H1 (cell line): ENCODE data around the gene TNFRSF8. TPM values are rescaled to one million over a fixed set of nuclear protein-coding genes. Genes with fewer than 3 reads are reported as not detected.

ENCODE experiments used
- CTCF ChIA-PET: fragments of 300-600 bp; sonication (Branson Sonifier 250); formaldehyde crosslinking; loops from one replicate; lab custom pipeline; 2021; ENCODE audit not compliant: partially characterized antibody; lab: Charles Lee
- POLR2A ChIA-PET: fragments of 300-600 bp; sonication (Branson Sonifier 250); formaldehyde crosslinking; loops from one replicate; lab custom pipeline; 2021; ENCODE audit warnings: inconsistent platforms; ENCODE audit not compliant: partially characterized antibody; lab: Charles Lee
- DNase-seq, 2 experiments: peaks; one replicate each; pipeline versions ENCODE4 v3.0.0 to v3.0.0-alpha.2; 2010 to 2022; ENCODE audit warnings: low spot score in 2 of 2, low read depth in 1 of 2, mixed read lengths in 1 of 2
- FAIRE-seq: peaks from 2 replicates; lab custom pipeline; 2011; peaks lifted over from hg19 to GRCh38; lab: Jason Lieb, UNC
- H2AFZ ChIP-seq: 2 replicates; pipeline ENCODE4 v1.8.1; 2012; ENCODE audit warnings: low read length, inconsistent platforms
- H2AK5ac ChIP-seq: 2 replicates; pipeline ENCODE4 v1.6.1; 2013; ENCODE audit warnings: low read depth, low read length
- H2BK120ac ChIP-seq: replicated peaks from 2 replicates; pipeline ENCODE3; 2013; ENCODE audit warnings: low read depth, low read length, inconsistent platforms
- H2BK12ac ChIP-seq: 2 replicates; pipeline ENCODE4 v1.6.1; 2013; ENCODE audit warnings: low read depth, low read length
- H2BK15ac ChIP-seq: 2 replicates; pipeline ENCODE4 v1.6.1; 2013; ENCODE audit warnings: low read length
- H2BK20ac ChIP-seq: 2 replicates; pipeline ENCODE4 v1.6.1; 2013; ENCODE audit warnings: low read length
- H2BK5ac ChIP-seq: 2 replicates; pipeline ENCODE4 v1.6.1; 2013; ENCODE audit warnings: low read depth, low read length
- H3K14ac ChIP-seq: 2 replicates; pipeline ENCODE4 v1.6.1; 2013; ENCODE audit warnings: inconsistent platforms; ENCODE audit not compliant: insufficient read length
- H3K18ac ChIP-seq: 2 replicates; pipeline ENCODE4 v1.6.1; 2013; ENCODE audit warnings: low read length; ENCODE audit errors: extremely low read depth
- H3K23ac ChIP-seq: 2 replicates; pipeline ENCODE4 v1.6.1; 2013; ENCODE audit warnings: inconsistent platforms; ENCODE audit not compliant: insufficient read length
- H3K23me2 ChIP-seq: 2 replicates; pipeline ENCODE4 v1.6.1; 2013; ENCODE audit warnings: low read depth, low read length
- H3K27ac ChIP-seq: 2 replicates; pipeline ENCODE4 v1.6.1; 2011; ENCODE audit warnings: low read depth, low read length, inconsistent platforms
- H3K27me3 ChIP-seq, 4 experiments: replicated peaks in 1 of 4; 1 replicate in 1 of 4; 2 replicates in 3 of 4; pipeline versions ENCODE4 v1.6.1 to v1.8.1; 2011 to 2013; ENCODE audit warnings: low read length in 3 of 4, mild to moderate bottlenecking in 3 of 4, inconsistent platforms in 2 of 4, mixed read lengths in 2 of 4, moderate library complexity in 1 of 4; ENCODE audit not compliant: control insufficient read depth in 3 of 4, insufficient read depth in 3 of 4; ENCODE audit errors: extremely low read depth in 1 of 4
- H3K36me3 ChIP-seq, 4 experiments: 2 replicates each; pipeline versions ENCODE4 v1.6.1 to v1.8.1; 2011 to 2013; ENCODE audit warnings: mild to moderate bottlenecking in 4 of 4, low read length in 3 of 4, moderate library complexity in 2 of 4, control low read depth in 1 of 4, inconsistent platforms in 1 of 4; ENCODE audit not compliant: insufficient read depth in 4 of 4, control insufficient read depth in 2 of 4
- H3K4ac ChIP-seq: replicated peaks from 2 replicates; pipeline ENCODE3; 2013; ENCODE audit warnings: low read length, low read depth, mixed read lengths, inconsistent platforms; ENCODE audit not compliant: insufficient read length
- H3K4me1 ChIP-seq, 4 experiments: replicated peaks in 1 of 4; 1 replicate in 1 of 4; 2 replicates in 3 of 4; pipeline versions ENCODE4 v1.6.1 to v1.8.1; 2011 to 2013; ENCODE audit warnings: low read length in 3 of 4, inconsistent platforms in 2 of 4, mixed read lengths in 1 of 4; ENCODE audit not compliant: insufficient read depth in 4 of 4, control insufficient read depth in 3 of 4
- H3K4me2 ChIP-seq, 2 experiments: 2 replicates each; pipeline versions ENCODE4 v1.6.1 to v1.8.1; 2011 to 2013; ENCODE audit warnings: low read depth in 2 of 2, low read length in 2 of 2, control low read depth in 1 of 2, inconsistent platforms in 1 of 2, mild to moderate bottlenecking in 1 of 2; ENCODE audit not compliant: insufficient read depth in 1 of 2
- H3K4me3 ChIP-seq, 4 experiments: fragments of 200-600, 300-600 bp in 1 of 4; sonication (generic), shearing (Covaris generic), sonication (Bioruptor Twin) in 1 of 4; 2 replicates each; pipeline versions ENCODE4 v1.5.1 to v1.8.1; 2011 to 2016; ENCODE audit warnings: low read length in 4 of 4, low read depth in 3 of 4, control low read depth in 2 of 4, inconsistent platforms in 2 of 4, mild to moderate bottlenecking in 2 of 4, mixed read lengths in 1 of 4, moderate library complexity in 1 of 4; ENCODE audit not compliant: insufficient read depth in 2 of 4; ENCODE audit errors: extremely low read depth in 1 of 4
- H3K56ac ChIP-seq: replicated peaks from 2 replicates; pipeline ENCODE3; 2013; ENCODE audit warnings: low read depth, mild to moderate bottlenecking, mixed read lengths, low read length, inconsistent platforms; ENCODE audit not compliant: insufficient read length
- H3K79me1 ChIP-seq: 2 replicates; pipeline ENCODE4 v1.6.1; 2013; ENCODE audit warnings: low read depth, low read length, control low read depth
- H3K79me2 ChIP-seq, 2 experiments: 2 replicates each; pipeline versions ENCODE4 v1.6.1 to v1.8.1; 2012 to 2013; ENCODE audit warnings: low read length in 2 of 2, mild to moderate bottlenecking in 2 of 2, inconsistent platforms in 1 of 2; ENCODE audit not compliant: insufficient read depth in 2 of 2, control insufficient read depth in 1 of 2
- H3K9ac ChIP-seq, 4 experiments: replicated peaks in 1 of 4; 1 replicate in 1 of 4; 2 replicates in 3 of 4; pipeline versions ENCODE4 v1.6.1 to v1.8.1; 2011 to 2013; ENCODE audit warnings: low read depth in 3 of 4, low read length in 3 of 4, control low read depth in 2 of 4, mild to moderate bottlenecking in 2 of 4, moderate library complexity in 2 of 4, inconsistent platforms in 1 of 4; ENCODE audit errors: extremely low read depth in 1 of 4
- H3K9me3 ChIP-seq, 2 experiments: 2 replicates each; pipeline versions ENCODE4 v1.6.1 to v1.8.1; 2012 to 2013; ENCODE audit warnings: mild to moderate bottlenecking in 2 of 2, moderate library complexity in 2 of 2, control low read depth in 1 of 2, inconsistent platforms in 1 of 2, low read depth in 1 of 2, low read length in 1 of 2, mixed read lengths in 1 of 2; ENCODE audit not compliant: insufficient read depth in 2 of 2
- H4K20me1 ChIP-seq, 2 experiments: replicated peaks in 1 of 2; 2 replicates each; pipeline versions ENCODE3 to v1.8.1; 2011 to 2013; ENCODE audit warnings: inconsistent platforms in 2 of 2, low read length in 2 of 2, mild to moderate bottlenecking in 1 of 2; ENCODE audit not compliant: insufficient read depth in 2 of 2, control insufficient read depth in 1 of 2
- H4K5ac ChIP-seq: 2 replicates; pipeline ENCODE4 v1.6.1; 2013; ENCODE audit warnings: low read length, low read depth, mixed read lengths, inconsistent platforms; ENCODE audit not compliant: insufficient read length
- H4K8ac ChIP-seq: 2 replicates; pipeline ENCODE4 v1.8.0; 2013; ENCODE audit warnings: mild to moderate bottlenecking, moderate library complexity, low read length, inconsistent platforms; ENCODE audit not compliant: insufficient read depth; ENCODE audit errors: extremely low read depth
- H4K91ac ChIP-seq: replicated peaks from 2 replicates; pipeline ENCODE3; 2013; ENCODE audit warnings: low read length, mixed read lengths, inconsistent platforms; ENCODE audit not compliant: insufficient read length
- BCL11A ChIP-seq, 2 experiments: IDR thresholded peaks; one replicate each; pipeline ENCODE4 v1.6.1; 2011; ENCODE audit warnings: low read depth in 2 of 2, low read length in 2 of 2, mild to moderate bottlenecking in 2 of 2
- CEBPB ChIP-seq: IDR thresholded peaks from 2 replicates; pipeline ENCODE4 v1.6.1; 2012; ENCODE audit warnings: low read depth, low read length
- CHD1 ChIP-seq: IDR thresholded peaks from 2 replicates; pipeline ENCODE4 v1.6.1; 2012; ENCODE audit warnings: low read depth, low read length, improper control_type of control experiment
- CREB1 ChIP-seq: IDR thresholded peaks from 2 replicates; pipeline ENCODE4 v1.6.1; 2012; ENCODE audit warnings: inconsistent platforms
- EGR1 ChIP-seq: IDR thresholded peaks from 2 replicates; pipeline ENCODE4 v1.6.1; 2011; ENCODE audit warnings: low read depth, low read length, borderline replicate concordance
- HDAC6 ChIP-seq: IDR thresholded peaks from one replicate; pipeline ENCODE4 v1.7.1; 2012; ENCODE audit warnings: low read depth, mild to moderate bottlenecking, inconsistent platforms, low read length, moderate library complexity
- JUN ChIP-seq: IDR thresholded peaks from 2 replicates; pipeline ENCODE4 v1.6.1; 2011; ENCODE audit warnings: low read depth, mild to moderate bottlenecking, improper control_type of control experiment, low read length
- JUND ChIP-seq: IDR thresholded peaks from 2 replicates; pipeline ENCODE4 v1.6.1; 2011; ENCODE audit warnings: mild to moderate bottlenecking, improper control_type of control experiment, low read length
- SP4 ChIP-seq: IDR thresholded peaks from 2 replicates; pipeline ENCODE4 v1.6.1; 2012; ENCODE audit warnings: low read length, inconsistent platforms
- TCF12 ChIP-seq: IDR thresholded peaks from 2 replicates; pipeline ENCODE4 v1.6.1; 2011; ENCODE audit warnings: low read depth, mild to moderate bottlenecking, low read length
- WGBS, 2 experiments: shearing (Covaris generic) in 1 of 2; methylation state at CpG; one replicate each; pipeline versions ENCODE4 v1.1.6 to v1.1.7; 2013 to 2015; ENCODE audit warnings: low lambda C conversion rate in 2 of 2, mixed read lengths in 2 of 2, inconsistent platforms in 1 of 2, low coverage in 1 of 2, missing lambda C conversion rate in 1 of 2; ENCODE audit not compliant: insufficient replicate concordance in 2 of 2, insufficient coverage in 1 of 2, insufficient read length in 1 of 2; ENCODE audit errors: extremely low coverage in 1 of 2, missing lambda C conversion rate in 1 of 2; 5-methylcytosine and 5-hydroxymethylcytosine counted together
- polyA plus RNA-seq, 7 experiments: library from polyadenylated mRNA; depleted of rRNA in 3 of 7; stranded (reverse) in 5 of 7; unstranded in 2 of 7; fragments of >200 nt in 5 of 7; fragments of 200-250 nt in 2 of 7; gene quantifications; 1 replicate in 5 of 7; 2 replicates in 1 of 7; 4 replicates in 1 of 7; pipeline versions ENCODE4 v1.2.1 to v1.2.3, GENCODE V29; 2011 to 2013; ENCODE audit warnings: missing spikeins in 2 of 7, mixed read lengths in 2 of 7
- total RNA-seq: library from RNA; stranded (reverse); fragmentation: NEBNext Ultra II Directional; extraction: Animal tissue kit (Norgen Biotek cat#: 25700); gene quantifications from 2 replicates; pipeline ENCODE4 v1.2.1, GENCODE V29; 2021
- TF ChIP-seq, protein P1 (sequence below), 3 experiments: IDR thresholded peaks; 1 replicate in 2 of 3; 2 replicates in 1 of 3; pipeline versions ENCODE4 v1.5.1 to v1.6.1; 2011; ENCODE audit warnings: low read length in 3 of 3, mild to moderate bottlenecking in 3 of 3, inconsistent platforms in 2 of 3, low read depth in 1 of 3, moderate library complexity in 1 of 3; ENCODE audit not compliant: insufficient read depth in 1 of 3; ENCODE audit errors: control extremely low read depth in 1 of 3
- TF ChIP-seq, protein P2 (sequence below): IDR thresholded peaks from 2 replicates; pipeline ENCODE4 v1.6.1; 2011; ENCODE audit warnings: low read length, improper control_type of control experiment

Gene TNFRSF8
- total and polyA plus RNA-seq, 2 of the 8 experiments (the other 6 are each of a cell fraction or from before 2014, with no cell fraction given) = 23.2 to 32.7 TPM

GRCh38 chr1:12132078-12132477, 69.0 kb downstream of the TNFRSF8 start:
- ChIA-PET POLR2A (no interaction called here), CTCF (interaction anchor here (0.9 to 1.0 kb wide), 4 partner anchors 64 to 82 kb away, joined by 3 to 5 read pairs (median 4); no protein-coding TSS in a partner anchor)
- Histone ChIP-seq H3K23ac (no peak overlapping the region), H3K4me3 (no peak overlapping the region), H2AFZ (no peak overlapping the region), H2BK15ac (no peak overlapping the region), H4K20me1 (peaks cover 0 to 2% of the 10 kb centered on the region in 2 experiments), H2BK120ac (no peak overlapping the region), H3K56ac (no peak overlapping the region), H4K8ac (no peak overlapping the region), H2BK20ac (no peak overlapping the region), H3K27ac (no peak overlapping the region), H3K4me1 (no peaks in the 10 kb centered on the region; a peak in 1 of 7 replicates), H4K5ac (no peak overlapping the region), H3K23me2 (no peaks in the 10 kb centered on the region), H4K91ac (no peak overlapping the region), H3K14ac (no peak overlapping the region), H3K27me3 (no peaks in the 10 kb centered on the region), H2BK5ac (no peak overlapping the region), H3K79me2 (no peaks in the 10 kb centered on the region), H3K36me3 (peaks cover 0 to 2% (median 0%) of the 10 kb centered on the region in 4 experiments; a peak in 1 of 8 replicates), H2BK12ac (no peak overlapping the region), H3K79me1 (no peaks in the 10 kb centered on the region), H3K4ac (no peak overlapping the region), H3K18ac (no peak overlapping the region), H2AK5ac (no peak overlapping the region), H3K9me3 (no peaks in the 10 kb centered on the region), H3K9ac (no peak overlapping the region), H3K4me2 (no peak overlapping the region)
- DNase-seq (no peak), FAIRE-seq (no peak)
- WGBS, 2 experiments = 89% methylated on average over 8 of the region's 8 CpGs; no CpG with 5 or more reads in 1 of the 2 experiments
- TF ChIP-seq JUN = no peak
- no peak for TF ChIP-seq BCL11A (IDR thresholded peaks at IDR 0.05; ENCODE audit: low read depth in 2 of 2, low read length in 2 of 2)
- TF ChIP-seq CHD1 = no peak
- TF ChIP-seq SP4 = no peak
- no peak for TF ChIP-seq JUND
- TF ChIP-seq HDAC6 = no peak
- no peak for TF ChIP-seq CREB1
- no peak for TF ChIP-seq CEBPB
- TF ChIP-seq, protein P1, sequence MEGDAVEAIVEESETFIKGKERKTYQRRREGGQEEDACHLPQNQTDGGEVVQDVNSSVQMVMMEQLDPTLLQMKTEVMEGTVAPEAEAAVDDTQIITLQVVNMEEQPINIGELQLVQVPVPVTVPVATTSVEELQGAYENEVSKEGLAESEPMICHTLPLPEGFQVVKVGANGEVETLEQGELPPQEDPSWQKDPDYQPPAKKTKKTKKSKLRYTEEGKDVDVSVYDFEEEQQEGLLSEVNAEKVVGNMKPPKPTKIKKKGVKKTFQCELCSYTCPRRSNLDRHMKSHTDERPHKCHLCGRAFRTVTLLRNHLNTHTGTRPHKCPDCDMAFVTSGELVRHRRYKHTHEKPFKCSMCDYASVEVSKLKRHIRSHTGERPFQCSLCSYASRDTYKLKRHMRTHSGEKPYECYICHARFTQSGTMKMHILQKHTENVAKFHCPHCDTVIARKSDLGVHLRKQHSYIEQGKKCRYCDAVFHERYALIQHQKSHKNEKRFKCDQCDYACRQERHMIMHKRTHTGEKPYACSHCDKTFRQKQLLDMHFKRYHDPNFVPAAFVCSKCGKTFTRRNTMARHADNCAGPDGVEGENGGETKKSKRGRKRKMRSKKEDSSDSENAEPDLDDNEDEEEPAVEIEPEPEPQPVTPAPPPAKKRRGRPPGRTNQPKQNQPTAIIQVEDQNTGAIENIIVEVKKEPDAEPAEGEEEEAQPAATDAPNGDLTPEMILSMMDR (IDR thresholded peaks at IDR 0.05; ENCODE audit: control extremely low read depth in 1 of 3, insufficient read depth in 1 of 3, low read depth in 1 of 3, low read length in 3 of 3) = no peak
- TF ChIP-seq, protein P2, sequence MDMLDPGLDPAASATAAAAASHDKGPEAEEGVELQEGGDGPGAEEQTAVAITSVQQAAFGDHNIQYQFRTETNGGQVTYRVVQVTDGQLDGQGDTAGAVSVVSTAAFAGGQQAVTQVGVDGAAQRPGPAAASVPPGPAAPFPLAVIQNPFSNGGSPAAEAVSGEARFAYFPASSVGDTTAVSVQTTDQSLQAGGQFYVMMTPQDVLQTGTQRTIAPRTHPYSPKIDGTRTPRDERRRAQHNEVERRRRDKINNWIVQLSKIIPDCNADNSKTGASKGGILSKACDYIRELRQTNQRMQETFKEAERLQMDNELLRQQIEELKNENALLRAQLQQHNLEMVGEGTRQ = no peak
- TF ChIP-seq TCF12 = no peak
- no peak for TF ChIP-seq EGR1
